SU-DHL-6 (cell line): Measurements from ENCODE around the gene GFOD1.

Source experiments
- EZH2phosphoT487 ChIP-seq: fragments of 200-600 bp; sonication (generic), shearing (Covaris generic); conservative IDR thresholded peaks from 2 replicates; pipeline ENCODE4 v1.6.1; 2018; ENCODE audit warnings: mild to moderate bottlenecking, antibody characterized with exemption, low read length, moderate library complexity, mixed read lengths
- TF ChIP-seq, protein P1 (sequence below): fragments of 200-600 bp; sonication (generic); IDR thresholded peaks from one replicate; pipeline ENCODE4 v1.5.1; 2017; ENCODE audit warnings: antibody characterized with exemption, mild to moderate bottlenecking, low read length, moderate library complexity; ENCODE audit not compliant: insufficient read depth, poor library complexity, severe bottlenecking

GRCh38 chr6:13372688-13373487 is 114.5 kb downstream of the GFOD1 start:
- TF ChIP-seq, protein P1, sequence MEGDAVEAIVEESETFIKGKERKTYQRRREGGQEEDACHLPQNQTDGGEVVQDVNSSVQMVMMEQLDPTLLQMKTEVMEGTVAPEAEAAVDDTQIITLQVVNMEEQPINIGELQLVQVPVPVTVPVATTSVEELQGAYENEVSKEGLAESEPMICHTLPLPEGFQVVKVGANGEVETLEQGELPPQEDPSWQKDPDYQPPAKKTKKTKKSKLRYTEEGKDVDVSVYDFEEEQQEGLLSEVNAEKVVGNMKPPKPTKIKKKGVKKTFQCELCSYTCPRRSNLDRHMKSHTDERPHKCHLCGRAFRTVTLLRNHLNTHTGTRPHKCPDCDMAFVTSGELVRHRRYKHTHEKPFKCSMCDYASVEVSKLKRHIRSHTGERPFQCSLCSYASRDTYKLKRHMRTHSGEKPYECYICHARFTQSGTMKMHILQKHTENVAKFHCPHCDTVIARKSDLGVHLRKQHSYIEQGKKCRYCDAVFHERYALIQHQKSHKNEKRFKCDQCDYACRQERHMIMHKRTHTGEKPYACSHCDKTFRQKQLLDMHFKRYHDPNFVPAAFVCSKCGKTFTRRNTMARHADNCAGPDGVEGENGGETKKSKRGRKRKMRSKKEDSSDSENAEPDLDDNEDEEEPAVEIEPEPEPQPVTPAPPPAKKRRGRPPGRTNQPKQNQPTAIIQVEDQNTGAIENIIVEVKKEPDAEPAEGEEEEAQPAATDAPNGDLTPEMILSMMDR: no peak
- TF ChIP-seq EZH2phosphoT487: no peak
